Astrocyte of the spinal cord (primary cell): ENCODE results near the gene RANBP3.

Experiments used
- DNase-seq: peaks from one replicate; pipeline ENCODE4 v3.0.0; 2011; ENCODE audit warnings: low read depth, low spot score
- H3K4me3 ChIP-seq: 2 replicates; pipeline ENCODE4 v1.5.1; 2011; ENCODE audit warnings: low read depth, mild to moderate bottlenecking, low read length, moderate library complexity
- in situ Hi-C: cut with HindIII; loops from 2 replicates; pipeline ENCODE4 v1.10.0; 2017; ENCODE audit warnings: low sequenced_read_pairs
- TF ChIP-seq, protein P1 (sequence below): IDR thresholded peaks from 2 replicates; pipeline ENCODE4 v1.5.1; 2012; ENCODE audit warnings: low read depth, mild to moderate bottlenecking, low read length, inconsistent platforms

Gene RANBP3

DNA sequence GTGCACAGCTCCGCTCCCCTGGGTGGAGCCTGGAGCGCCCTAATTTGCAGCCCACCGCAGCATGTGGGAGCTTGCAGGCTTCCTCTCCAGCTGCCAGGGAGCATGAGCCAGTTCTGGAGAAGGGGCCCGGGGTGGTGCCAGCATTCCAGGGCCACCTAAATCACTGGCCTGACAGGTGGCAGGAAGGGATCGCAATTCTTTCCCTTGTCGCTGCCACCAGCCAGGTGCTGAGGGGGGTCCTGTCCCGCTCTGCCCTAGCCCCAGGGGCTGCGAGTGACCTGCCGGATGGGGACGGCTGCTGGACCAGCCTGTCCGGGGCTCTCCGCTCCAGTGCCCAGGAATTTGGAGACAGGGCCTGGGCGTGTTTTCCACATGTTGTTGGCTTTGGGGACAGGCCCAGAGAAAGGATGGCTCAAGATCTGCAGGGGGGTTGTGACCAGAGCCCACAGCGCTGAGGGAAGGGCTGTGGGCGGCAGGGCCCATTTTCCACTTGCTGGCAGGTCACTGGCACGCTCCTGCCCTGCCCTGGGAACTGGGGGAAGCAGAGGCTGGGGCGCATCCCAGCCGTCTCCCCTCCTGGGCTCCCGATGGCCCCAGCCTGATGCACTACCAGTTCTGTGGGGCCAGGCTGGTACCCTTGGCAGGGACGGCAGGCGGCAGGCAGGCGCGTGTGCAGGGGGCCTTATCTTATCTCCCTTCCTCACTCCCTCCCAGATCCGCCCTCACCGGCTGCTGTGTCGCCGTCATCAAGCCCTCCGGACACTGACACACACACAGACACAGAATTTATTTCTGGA, 83.8 kb downstream of the RANBP3 start:
- in situ Hi-C loops = no loop called here
- TF ChIP-seq, protein P1, sequence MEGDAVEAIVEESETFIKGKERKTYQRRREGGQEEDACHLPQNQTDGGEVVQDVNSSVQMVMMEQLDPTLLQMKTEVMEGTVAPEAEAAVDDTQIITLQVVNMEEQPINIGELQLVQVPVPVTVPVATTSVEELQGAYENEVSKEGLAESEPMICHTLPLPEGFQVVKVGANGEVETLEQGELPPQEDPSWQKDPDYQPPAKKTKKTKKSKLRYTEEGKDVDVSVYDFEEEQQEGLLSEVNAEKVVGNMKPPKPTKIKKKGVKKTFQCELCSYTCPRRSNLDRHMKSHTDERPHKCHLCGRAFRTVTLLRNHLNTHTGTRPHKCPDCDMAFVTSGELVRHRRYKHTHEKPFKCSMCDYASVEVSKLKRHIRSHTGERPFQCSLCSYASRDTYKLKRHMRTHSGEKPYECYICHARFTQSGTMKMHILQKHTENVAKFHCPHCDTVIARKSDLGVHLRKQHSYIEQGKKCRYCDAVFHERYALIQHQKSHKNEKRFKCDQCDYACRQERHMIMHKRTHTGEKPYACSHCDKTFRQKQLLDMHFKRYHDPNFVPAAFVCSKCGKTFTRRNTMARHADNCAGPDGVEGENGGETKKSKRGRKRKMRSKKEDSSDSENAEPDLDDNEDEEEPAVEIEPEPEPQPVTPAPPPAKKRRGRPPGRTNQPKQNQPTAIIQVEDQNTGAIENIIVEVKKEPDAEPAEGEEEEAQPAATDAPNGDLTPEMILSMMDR = no peak
- no peak overlapping the region for H3K4me3 ChIP-seq
- no peak for DNase-seq

DNA sequence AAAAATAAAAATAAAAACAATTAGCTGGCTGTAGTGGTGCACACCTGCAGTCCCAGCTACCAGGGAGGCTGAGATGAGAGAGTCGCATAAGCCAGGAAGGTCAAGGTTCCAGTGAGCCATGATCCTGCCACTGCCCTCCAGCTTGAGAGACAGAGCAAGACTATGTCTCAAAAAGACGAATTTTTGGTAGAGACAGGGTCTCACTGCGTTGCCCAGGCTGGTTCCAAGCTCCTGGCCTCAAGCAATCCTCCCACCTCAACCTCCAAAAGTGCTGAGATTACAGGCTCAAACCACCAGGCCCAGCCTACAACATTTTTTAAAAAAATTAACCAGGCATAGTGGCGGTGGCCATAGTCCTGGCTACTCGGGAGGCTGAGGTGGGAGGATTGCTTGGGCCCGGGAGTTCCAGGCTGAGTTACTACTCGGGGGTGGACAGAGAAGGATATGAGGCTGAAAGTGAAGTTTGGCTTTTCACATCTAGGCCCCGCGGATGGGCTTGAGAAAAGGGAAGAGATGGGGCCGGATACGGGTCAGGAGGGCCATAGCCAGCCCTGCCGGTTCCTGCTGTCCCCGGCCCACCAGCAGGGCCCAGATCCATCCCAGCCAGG, 84.5 kb downstream of the RANBP3 start:
- in situ Hi-C loops = no loop called here
- DNase-seq = no peak
- TF ChIP-seq, protein P1 = no peak
- H3K4me3 ChIP-seq = no peak overlapping the region

DNA sequence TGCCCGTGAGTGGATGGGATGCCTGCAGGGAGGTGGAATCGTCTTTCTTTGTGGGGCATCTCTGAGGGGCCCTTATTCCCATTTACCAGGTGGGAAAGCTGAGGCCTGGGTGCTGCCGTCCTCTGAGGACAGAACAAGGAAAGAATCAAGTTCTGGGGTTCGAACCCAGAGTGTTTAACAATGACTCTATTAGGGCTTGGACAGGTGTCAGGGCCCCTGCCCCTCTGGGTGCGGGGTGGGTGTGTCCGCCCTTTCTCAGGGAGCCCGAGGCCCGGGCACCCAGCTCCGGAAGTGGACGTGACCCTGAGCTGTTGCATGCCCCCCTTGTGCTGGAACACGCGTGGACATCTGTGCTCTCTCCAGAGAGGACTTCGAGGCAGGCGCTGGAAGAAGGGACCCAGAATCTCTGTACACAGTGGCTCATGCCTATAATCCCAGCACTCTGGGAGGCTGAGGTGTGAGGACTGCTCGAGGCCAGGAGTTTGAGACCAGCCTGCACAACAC, 85.1 kb downstream of the RANBP3 start:
- DNase-seq = no peak
- H3K4me3 ChIP-seq = no peak overlapping the region
- in situ Hi-C loops = no loop called here
- TF ChIP-seq, protein P1 = no peak

DNA sequence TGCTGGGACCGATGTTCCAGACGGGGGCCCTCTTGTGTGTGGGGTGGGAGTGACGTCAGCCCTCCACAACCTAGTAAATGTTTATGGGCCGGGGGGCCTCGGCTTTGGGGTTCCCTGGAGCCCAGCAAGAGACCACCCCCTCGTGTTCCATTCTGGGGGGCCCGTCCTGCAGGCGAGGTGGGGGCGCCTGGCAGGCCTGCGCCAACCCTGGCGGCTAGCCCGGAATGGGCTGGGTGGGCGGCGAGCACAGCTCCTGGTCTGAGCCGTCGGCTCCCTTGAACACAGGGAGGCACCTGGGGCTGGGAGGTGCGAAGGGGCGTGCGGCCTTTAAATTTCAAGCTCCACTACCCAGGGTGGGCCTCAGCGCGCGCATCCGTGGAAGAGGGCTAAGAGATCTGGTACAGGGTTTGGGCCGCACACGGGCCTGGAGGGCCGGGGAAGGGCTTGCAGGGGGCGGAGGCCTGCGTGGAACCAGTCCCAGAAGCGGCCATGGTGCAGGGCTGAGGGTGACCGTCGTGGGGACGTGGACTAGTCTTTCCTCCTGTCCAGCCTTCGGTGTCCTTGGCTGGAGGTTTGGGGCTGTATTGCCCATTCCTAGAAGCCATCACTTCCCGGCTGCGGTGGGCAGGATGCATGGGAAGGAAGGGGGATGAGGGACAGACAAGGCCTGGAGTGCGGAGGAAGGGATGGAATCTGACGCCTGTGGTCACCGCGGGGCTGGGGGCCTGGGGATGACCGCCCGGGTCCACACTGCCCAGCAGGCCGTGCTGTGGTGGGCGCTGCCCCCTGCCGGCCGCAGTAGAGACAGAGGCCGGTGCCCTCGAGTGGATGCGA, 85.8 kb downstream of the RANBP3 start:
- TF ChIP-seq, protein P1 = peak; percentile 78
- DNase-seq = peak; percentile 37
- in situ Hi-C loops = no loop called here
- no peak overlapping the region for H3K4me3 ChIP-seq

DNA sequence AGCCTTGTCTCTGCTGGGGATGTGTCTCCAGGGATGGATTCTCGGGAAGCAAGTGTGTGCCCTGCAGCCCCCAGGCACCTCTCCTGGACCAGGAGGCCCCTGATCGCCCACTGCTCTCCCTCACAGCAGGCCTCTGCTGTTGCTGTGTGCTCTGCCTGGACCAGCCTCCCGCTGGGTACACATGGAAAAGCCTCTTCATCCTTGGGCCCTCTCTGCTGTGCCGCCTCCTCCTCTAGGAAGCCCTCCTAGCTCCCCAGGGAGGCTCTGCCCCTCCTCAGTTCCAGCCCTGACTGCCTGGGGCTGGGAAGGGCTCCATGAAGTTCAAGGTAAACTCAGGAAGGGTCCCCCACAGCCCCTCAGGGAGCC, 86.4 kb downstream of the RANBP3 start:
- DNase-seq = no peak
- H3K4me3 ChIP-seq = no peak overlapping the region
- in situ Hi-C loops = no loop called here
- TF ChIP-seq, protein P1 = no peak

DNA sequence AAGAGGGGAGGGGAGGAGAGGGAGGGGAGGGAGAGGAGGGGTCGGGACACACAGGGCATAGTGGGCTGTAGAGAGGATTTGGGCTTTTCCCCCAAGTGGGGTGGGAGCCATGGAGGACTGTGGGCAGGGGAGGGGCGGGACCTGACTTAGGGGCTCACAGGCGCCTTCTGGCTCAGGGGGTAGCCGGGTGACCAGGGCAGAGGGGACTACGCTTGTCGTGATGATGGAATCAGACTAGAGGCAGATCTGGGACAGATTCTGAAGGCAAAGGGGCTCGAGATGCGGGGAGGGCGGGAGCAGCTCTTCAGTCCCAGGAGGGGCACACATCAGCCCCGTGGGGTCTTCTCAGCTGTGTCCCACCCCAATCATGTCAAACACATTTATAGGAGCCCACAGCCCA, 87.8 kb downstream of the RANBP3 start:
- DNase-seq = no peak
- in situ Hi-C loops = no loop called here
- H3K4me3 ChIP-seq = no peak overlapping the region
- TF ChIP-seq, protein P1 = no peak
